ENCODE results near the gene RPP30. TPM values are rescaled to one million over a fixed set of nuclear protein-coding genes. Genes with fewer than 3 reads are reported as not detected.

Gene RPP30
- total and polyA plus RNA-seq, 9 of the 15 experiments (the other 6 are each of a cell fraction or from before 2014, with no cell fraction given) = 37.3 to 170 (median 69.1) TPM

- no peak for TF ChIP-seq HMGN3 (IDR thresholded peaks at IDR 0.05; ENCODE audit: borderline replicate concordance, extremely low read depth, insufficient read length, low read depth, low read length)
- TF ChIP-seq ZNF717 (CRISPR knock-in tag; IDR thresholded peaks at IDR 0.05) = no peak
- no peak for TF ChIP-seq NFATC3 (IDR thresholded peaks at IDR 0.05)
- TF ChIP-seq, protein P1, sequence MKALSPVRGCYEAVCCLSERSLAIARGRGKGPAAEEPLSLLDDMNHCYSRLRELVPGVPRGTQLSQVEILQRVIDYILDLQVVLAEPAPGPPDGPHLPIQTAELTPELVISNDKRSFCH (CRISPR knock-in tag; IDR thresholded peaks at IDR 0.05) = no peak
- TF ChIP-seq, protein P1 (tag; IDR thresholded peaks at IDR 0.05) = no peak
- TF ChIP-seq SRSF1 (IDR thresholded peaks at IDR 0.05; ENCODE audit: low read depth, low read length) = no peak
- peak; percentile 62 for TF ChIP-seq PHF20 (IDR thresholded peaks at IDR 0.05; ENCODE audit: partially characterized antibody)
- TF ChIP-seq MNT (conservative IDR thresholded peaks at IDR 0.05) = peak in 1 of 2 experiments; percentile 47; a peak in 1 of 4 replicates
- TF ChIP-seq, protein P2, sequence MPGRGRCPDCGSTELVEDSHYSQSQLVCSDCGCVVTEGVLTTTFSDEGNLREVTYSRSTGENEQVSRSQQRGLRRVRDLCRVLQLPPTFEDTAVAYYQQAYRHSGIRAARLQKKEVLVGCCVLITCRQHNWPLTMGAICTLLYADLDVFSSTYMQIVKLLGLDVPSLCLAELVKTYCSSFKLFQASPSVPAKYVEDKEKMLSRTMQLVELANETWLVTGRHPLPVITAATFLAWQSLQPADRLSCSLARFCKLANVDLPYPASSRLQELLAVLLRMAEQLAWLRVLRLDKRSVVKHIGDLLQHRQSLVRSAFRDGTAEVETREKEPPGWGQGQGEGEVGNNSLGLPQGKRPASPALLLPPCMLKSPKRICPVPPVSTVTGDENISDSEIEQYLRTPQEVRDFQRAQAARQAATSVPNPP (IDR thresholded peaks at IDR 0.05; ENCODE audit: borderline replicate concordance, insufficient read depth, insufficient read length) = no peak
- TF ChIP-seq ZNF146 (CRISPR knock-in tag; IDR thresholded peaks at IDR 0.05; ENCODE audit: unreplicated experiment) = no peak
- TF ChIP-seq TEAD1 (CRISPR knock-in tag; IDR thresholded peaks at IDR 0.05) = no peak
- TF ChIP-seq, protein P3, sequence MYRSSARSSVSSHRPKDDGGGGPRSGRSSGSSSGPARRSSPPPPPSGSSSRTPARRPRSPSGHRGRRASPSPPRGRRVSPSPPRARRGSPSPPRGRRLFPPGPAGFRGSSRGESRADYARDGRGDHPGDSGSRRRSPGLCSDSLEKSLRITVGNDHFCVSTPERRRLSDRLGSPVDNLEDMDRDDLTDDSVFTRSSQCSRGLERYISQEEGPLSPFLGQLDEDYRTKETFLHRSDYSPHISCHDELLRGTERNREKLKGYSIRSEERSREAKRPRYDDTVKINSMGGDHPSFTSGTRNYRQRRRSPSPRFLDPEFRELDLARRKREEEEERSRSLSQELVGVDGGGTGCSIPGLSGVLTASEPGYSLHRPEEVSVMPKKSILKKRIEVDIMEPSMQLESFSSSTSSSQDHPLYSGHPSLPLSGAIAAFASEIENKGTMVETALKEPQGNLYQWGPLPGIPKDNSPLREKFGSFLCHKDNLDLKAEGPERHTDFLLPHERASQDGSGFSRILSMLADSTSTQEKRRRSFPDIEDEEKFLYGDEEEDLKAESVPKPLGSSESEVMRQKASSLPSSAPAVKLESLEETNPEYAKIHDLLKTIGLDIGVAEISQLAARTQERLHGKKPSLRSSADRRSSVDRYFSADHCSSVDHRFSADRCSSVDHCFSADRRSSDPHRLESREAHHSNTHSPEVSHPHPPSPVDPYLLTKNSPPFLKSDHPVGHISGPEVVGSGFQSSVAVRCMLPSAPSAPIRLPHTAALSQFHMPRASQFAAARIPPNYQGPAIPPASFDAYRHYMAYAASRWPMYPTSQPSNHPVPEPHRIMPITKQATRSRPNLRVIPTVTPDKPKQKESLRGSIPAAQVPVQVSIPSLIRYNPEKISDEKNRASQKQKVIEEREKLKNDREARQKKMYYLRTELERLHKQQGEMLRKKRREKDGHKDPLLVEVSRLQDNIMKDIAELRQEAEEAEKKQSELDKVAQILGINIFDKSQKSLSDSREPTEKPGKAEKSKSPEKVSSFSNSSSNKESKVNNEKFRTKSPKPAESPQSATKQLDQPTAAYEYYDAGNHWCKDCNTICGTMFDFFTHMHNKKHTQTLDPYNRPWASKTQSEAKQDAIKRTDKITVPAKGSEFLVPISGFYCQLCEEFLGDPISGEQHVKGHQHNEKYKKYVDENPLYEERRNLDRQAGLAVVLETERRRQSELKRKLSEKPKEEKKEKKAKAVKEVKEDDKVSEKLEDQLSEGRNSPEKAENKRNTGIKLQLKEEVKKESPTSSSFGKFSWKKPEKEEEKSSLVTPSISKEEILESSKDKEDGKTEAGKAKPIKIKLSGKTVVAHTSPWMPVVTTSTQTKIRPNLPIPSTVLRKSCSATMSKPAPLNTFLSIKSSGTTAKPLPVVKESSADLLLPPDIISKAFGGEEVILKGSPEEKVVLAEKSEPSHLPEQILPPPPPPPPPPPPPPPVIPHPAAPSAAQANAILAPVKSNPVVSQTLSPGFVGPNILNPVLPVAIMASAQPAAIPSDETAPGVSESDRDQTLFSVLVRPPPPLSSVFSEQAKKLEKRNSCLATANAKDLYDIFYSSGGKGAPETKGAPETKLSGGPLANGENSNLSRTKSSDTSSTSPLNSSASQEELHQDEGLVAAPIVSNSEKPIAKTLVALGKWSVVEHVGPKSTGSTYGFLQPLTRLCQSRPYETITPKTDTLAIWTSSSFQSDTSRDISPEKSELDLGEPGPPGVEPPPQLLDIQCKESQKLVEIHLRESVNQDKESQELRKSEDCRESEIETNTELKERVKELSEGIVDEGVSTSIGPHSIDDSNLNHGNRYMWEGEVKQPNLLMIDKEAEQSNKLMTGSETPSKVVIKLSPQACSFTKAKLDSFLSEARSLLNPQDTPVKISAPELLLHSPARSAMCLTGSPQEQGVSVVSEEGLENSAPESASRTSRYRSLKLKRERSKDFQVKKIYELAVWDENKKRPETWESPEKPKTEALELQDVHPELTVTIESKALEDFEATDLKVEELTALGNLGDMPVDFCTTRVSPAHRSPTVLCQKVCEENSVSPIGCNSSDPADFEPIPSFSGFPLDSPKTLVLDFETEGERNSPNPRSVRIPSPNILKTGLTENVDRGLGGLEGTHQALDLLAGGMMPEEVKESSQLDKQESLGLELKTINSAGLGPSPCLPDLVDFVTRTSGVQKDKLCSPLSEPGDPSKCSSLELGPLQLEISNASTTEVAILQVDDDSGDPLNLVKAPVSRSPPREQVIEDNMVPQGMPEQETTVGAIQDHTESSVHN (IDR thresholded peaks at IDR 0.05; ENCODE audit: borderline replicate concordance in 1 of 2, low read depth in 1 of 2) = no peak
- TF ChIP-seq TRIM24 (IDR thresholded peaks at IDR 0.05) = no peak
- peak; percentile 86 for TF ChIP-seq ZNF143 (CRISPR knock-in tag; IDR thresholded peaks at IDR 0.05)
- no peak for TF ChIP-seq DACH1 (IDR thresholded peaks at IDR 0.05; ENCODE audit: partially characterized antibody)
- no peak for TF ChIP-seq ZNF408 (CRISPR knock-in tag; IDR thresholded peaks at IDR 0.05; ENCODE audit: low read depth)
Measured at GRCh38 chr10:90871766-90872647, at the start of gene RPP30 (continued).

Measured in K562 (cell line).